Skeletal muscle tissue (tissue), 5 donors: Measurements from ENCODE around the gene EIF2B2. TPM values are rescaled to one million over a fixed set of nuclear protein-coding genes. Genes with fewer than 3 reads are reported as not detected.

Experiments used
- H3K27ac ChIP-seq: one replicate; pipeline ENCODE4 v1.7.0; 2013; ENCODE audit warnings: mild to moderate bottlenecking, low read depth, low read length, inconsistent platforms
- H3K27me3 ChIP-seq, 3 donors: one replicate each; pipeline ENCODE4 v1.7.0; 2013; ENCODE audit warnings: low read length in 3 of 3; ENCODE audit not compliant: control insufficient read depth in 3 of 3, insufficient read depth in 3 of 3
- H3K36me3 ChIP-seq, 3 donors: one replicate each; pipeline ENCODE4 v1.7.0; 2013; ENCODE audit warnings: low read length in 3 of 3; ENCODE audit not compliant: control insufficient read depth in 3 of 3, insufficient read depth in 3 of 3
- H3K4me1 ChIP-seq, 3 donors: one replicate each; pipeline ENCODE4 v1.7.0; 2013; ENCODE audit warnings: low read length in 3 of 3, mild to moderate bottlenecking in 3 of 3; ENCODE audit not compliant: control insufficient read depth in 3 of 3, insufficient read depth in 3 of 3
- H3K4me3 ChIP-seq, 3 donors: one replicate each; pipeline ENCODE4 v1.7.0; 2013; ENCODE audit warnings: low read length in 3 of 3
- H3K9ac ChIP-seq, 3 donors: one replicate each; pipeline ENCODE4 v1.7.0; 2013; ENCODE audit warnings: low read length in 3 of 3, mild to moderate bottlenecking in 3 of 3, moderate library complexity in 2 of 3, low read depth in 1 of 3
- H3K9me3 ChIP-seq, 3 donors: one replicate each; pipeline ENCODE4 v1.7.0; 2013; ENCODE audit warnings: low read length in 3 of 3; ENCODE audit not compliant: control insufficient read depth in 3 of 3
- small RNA-seq: library from RNA; depleted of rRNA; stranded (forward); fragments of <200 nt; gene quantifications from one replicate; pipeline ENCODE3, GENCODE V24; 2014
- total RNA-seq: library from RNA; depleted of rRNA; stranded (reverse); fragments of >200 nt; gene quantifications from one replicate; pipeline ENCODE4 v1.2.3, GENCODE V29; 2014
- donor health status: Osteomylitis.

EIF2B2 gene
- total RNA-seq, 1 donor from 2014 or later, result 18.8 TPM

GRCh38 chr14:75060420-75060819, 57.7 kb downstream of the EIF2B2 start:
- Histone ChIP-seq H3K4me1 (peaks cover 13 to 16% (median 14%) of the 10 kb centered on the region in 3 donors), H3K9ac (no peak overlapping the region), H3K27me3 (no peaks in the 10 kb centered on the region), H3K36me3 (no peaks in the 10 kb centered on the region), H3K27ac (no peak overlapping the region), H3K9me3 (no peaks in the 10 kb centered on the region), H3K4me3 (no peak overlapping the region)

Small RNA genes within 50 kb of the gene (small RNA-seq; reads per million reads assigned to genes)
- not detected for gene RNU6-689P

Other genes starting within 250 kb of the EIF2B2 start
- gene YLPM1, start 239.6 kb upstream of the EIF2B2 start, total RNA-seq, result 49.6 TPM
- gene PROX2, start 126.8 kb upstream of the EIF2B2 start, total RNA-seq, result not detected
- 38.1 TPM for gene DLST, start 121.0 kb upstream of the EIF2B2 start, total RNA-seq
- 3.1 TPM for gene RPS6KL1, start 79.7 kb upstream of the EIF2B2 start, total RNA-seq
- 8.9 TPM for gene PGF, start 47.3 kb upstream of the EIF2B2 start, total RNA-seq
- gene MLH3, start 48.5 kb downstream of the EIF2B2 start, total RNA-seq, result 48.0 TPM
- 8.4 TPM for gene ACYP1, start 61.1 kb downstream of the EIF2B2 start, total RNA-seq
- gene ZC2HC1C, start 66.7 kb downstream of the EIF2B2 start, total RNA-seq, result under 0.01 TPM
- 59.0 TPM for gene NEK9, start 124.1 kb downstream of the EIF2B2 start, total RNA-seq
- gene TMED10, start 173.7 kb downstream of the EIF2B2 start, total RNA-seq, result 116 TPM